ENCODE measurements around the gene ARL6IP5. TPM values are rescaled to one million over a fixed set of nuclear protein-coding genes. Genes with fewer than 3 reads are reported as not detected.

ARL6IP5 gene
- total and polyA plus RNA-seq, 2 of the 13 experiments (the other 11 are each of a cell fraction or from before 2014, with no cell fraction given): 23.7 to 29.6 TPM

- 40% methylated on average over 8 of the region's 8 CpGs for WGBS (ENCODE audit: low lambda C conversion rate)
- Histone ChIP-seq H3K4me2 (ENCODE audit: low read depth, low read length) (peak overlapping the region; percentile 95), H3K27ac (ENCODE audit: extremely low read length, insufficient read depth, low read length) (peak overlapping the region; percentile 64), H3K4me1 (ENCODE audit: insufficient read depth, low read length) (peaks cover 48% of the 10 kb centered on the region), H3K9me3 (ENCODE audit: low read length) (no peaks in the 10 kb centered on the region), H3K27me3 (ENCODE audit: control insufficient read depth in 1 of 2, insufficient read depth in 2 of 2, low read length in 2 of 2) (no peaks in the 10 kb centered on the region; a peak in 1 of 5 replicates), H3K36me3 (replicated peaks in 1 of 2; ENCODE audit: control insufficient read depth in 1 of 2, insufficient read depth in 2 of 2, low read length in 2 of 2) (no peaks in the 10 kb centered on the region), H3K4me3 (replicated peaks in 1 of 3; ENCODE audit: insufficient read depth in 1 of 3, low read depth in 2 of 3, low read length in 3 of 3) (peak overlapping the region; percentile 73 to 91 (median 88)), H3K79me2 (ENCODE audit: insufficient read depth, low read length) (peaks cover 9% of the 10 kb centered on the region), H2AFZ (ENCODE audit: low read length) (peak overlapping the region; percentile 39), H3K9ac (ENCODE audit: insufficient read depth, low read depth, low read length) (peak overlapping the region; percentile 73), H4K20me1 (ENCODE audit: insufficient read depth, low read length) (no peaks in the 10 kb centered on the region)
- no TSS peak for BruUV-seq (replicated peaks)
- DNase-seq (ENCODE audit: low spot score) (peak; percentile 41), ATAC-seq (peak; percentile 28), FAIRE-seq (no peak)
- in situ Hi-C loops (cut with HindIII; ENCODE audit: extremely low pct_ligation_motif_present, low pct_unique_long_range_greater_than_20kb) (no loop called here), intact Hi-C loops (cut with micrococcal nuclease; ENCODE audit: unreplicated experiment) (no loop called here)
- peak; percentile 44 for TF ChIP-seq FOSL2 (CRISPR knock-in tag; IDR thresholded peaks at IDR 0.05)
- peak; percentile 34; the same call in 1 of the 2 replicates for TF ChIP-seq ZFX (CRISPR knock-in tag; IDR thresholded peaks at IDR 0.05; ENCODE audit: low read depth)
- no peak for TF ChIP-seq SP5 (CRISPR knock-in tag; IDR thresholded peaks at IDR 0.05; ENCODE audit: borderline replicate concordance, low read depth)
- 0 out of 2 replicates have a peak, but pooled peaks have one; percentile 8 for TF ChIP-seq NCOA1 (CRISPR knock-in tag; IDR thresholded peaks at IDR 0.05)
- no peak for TF ChIP-seq ZNF263 (CRISPR knock-in tag; IDR thresholded peaks at IDR 0.05)
- CTCF ChIA-PET (ENCODE audit: low intra/inter-chr PET ratio, low total read pairs): no interaction called here
- POLR2A ChIA-PET: interaction anchor here (2.8 kb wide), 1 partner anchor 34 kb away, joined by 18 read pairs; the partner anchor contains the start of gene TMF1
Observed at GRCh38 chr3:69085833-69086722, 1.3 kb downstream of the ARL6IP5 start.

- no peak for ATAC-seq
- no TSS peak for BruUV-seq (replicated peaks)
- no peak overlapping the region for H3K4me2 ChIP-seq (ENCODE audit: low read depth, low read length)
- WGBS (ENCODE audit: low lambda C conversion rate): 96% methylated on average over 3 of the region's 3 CpGs
- H3K4me1 ChIP-seq (ENCODE audit: insufficient read depth, low read length): peaks cover 40% of the 10 kb centered on the region
- CTCF ChIA-PET (ENCODE audit: low intra/inter-chr PET ratio, low total read pairs): no interaction called here
- TF ChIP-seq TRIM24 (CRISPR knock-in tag; IDR thresholded peaks at IDR 0.05) (no peak), ZNF121 (CRISPR knock-in tag; IDR thresholded peaks at IDR 0.05) (peak; percentile 65), ZNF800 (CRISPR knock-in tag; IDR thresholded peaks at IDR 0.05) (no peak), ZNF749 (CRISPR knock-in tag; IDR thresholded peaks at IDR 0.05; ENCODE audit: borderline replicate concordance) (no peak)
- no peak for FAIRE-seq
- H3K9ac ChIP-seq (ENCODE audit: insufficient read depth, low read depth, low read length): no peak overlapping the region
- H3K27ac ChIP-seq (ENCODE audit: extremely low read length, insufficient read depth, low read length): no peak overlapping the region
- H3K36me3 ChIP-seq (replicated peaks in 1 of 2; ENCODE audit: control insufficient read depth in 1 of 2, insufficient read depth in 2 of 2, low read length in 2 of 2): no peaks in the 10 kb centered on the region
- no peaks in the 10 kb centered on the region for H4K20me1 ChIP-seq (ENCODE audit: insufficient read depth, low read length)
- H3K4me3 ChIP-seq (replicated peaks in 1 of 3; ENCODE audit: insufficient read depth in 1 of 3, low read depth in 2 of 3, low read length in 3 of 3): no peak overlapping the region
- intact Hi-C loops (cut with micrococcal nuclease; ENCODE audit: unreplicated experiment): no loop called here
- H3K79me2 ChIP-seq (ENCODE audit: insufficient read depth, low read length): peaks cover 9% of the 10 kb centered on the region
- no peaks in the 10 kb centered on the region for H3K9me3 ChIP-seq (ENCODE audit: low read length)
- no peak for DNase-seq (ENCODE audit: low spot score)
- H3K27me3 ChIP-seq (ENCODE audit: control insufficient read depth in 1 of 2, insufficient read depth in 2 of 2, low read length in 2 of 2): no peaks in the 10 kb centered on the region; a peak in 1 of 5 replicates
- in situ Hi-C loops (cut with HindIII; ENCODE audit: extremely low pct_ligation_motif_present, low pct_unique_long_range_greater_than_20kb): no loop called here
- no peak overlapping the region for H2AFZ ChIP-seq (ENCODE audit: low read length)
- POLR2A ChIA-PET: interaction anchor here (2.8 kb wide), 1 partner anchor 35 kb away, joined by 18 read pairs; the partner anchor contains the start of gene TMF1
Observed at GRCh38 chr3:69087030-69087791, 2.5 kb downstream of the ARL6IP5 start.

All from HepG2 (cell line).